Measurements from ENCODE around the gene DHX35. TPM values are rescaled to one million over a fixed set of nuclear protein-coding genes. Genes with fewer than 3 reads are reported as not detected.

The DHX35 gene
- total RNA-seq, 2 experiments from 2014 or later: 7.3 to 7.6 TPM

DNA sequence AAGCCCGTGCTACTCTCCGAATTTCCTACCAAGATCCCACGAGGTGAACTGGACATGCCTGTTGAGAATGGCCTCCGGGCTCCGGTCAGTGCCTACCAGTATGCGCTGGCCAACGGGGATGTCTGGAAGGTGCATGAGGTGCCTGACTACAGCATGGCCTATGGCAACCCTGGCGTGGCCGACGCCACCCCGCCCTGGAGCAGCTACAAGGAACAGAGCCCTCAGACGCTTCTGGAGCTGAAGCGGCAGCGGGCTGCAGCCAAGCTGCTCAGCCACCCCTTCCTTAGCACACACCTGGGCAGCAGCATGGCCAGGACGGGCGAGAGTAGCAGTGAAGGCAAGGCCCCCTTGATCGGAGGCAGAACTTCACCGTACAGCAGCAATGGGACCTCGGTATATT lies 44.0 kb upstream of the DHX35 start:
- Histone ChIP-seq H3K27ac (ENCODE audit: low read depth in 1 of 2, low read length in 2 of 2) (no peak overlapping the region), H3K9me3 (ENCODE audit: control insufficient read depth in 1 of 2, insufficient read depth in 1 of 2, low read length in 2 of 2) (no peaks in the 10 kb centered on the region), H3K4me3 (ENCODE audit: low read length) (no peak overlapping the region), H3K4me1 (ENCODE audit: insufficient read depth, low read length) (no peaks in the 10 kb centered on the region), H3K27me3 (ENCODE audit: control insufficient read depth in 1 of 2, insufficient read depth in 2 of 2, low read length in 2 of 2) (no peaks in the 10 kb centered on the region), H3K36me3 (ENCODE audit: insufficient read depth, low read length) (peaks cover 67% of the 10 kb centered on the region)
- Mint-ChIP-seq H3K27me3 (no peaks in the 10 kb centered on the region), H3K4me1 (ENCODE audit: low read depth) (no peaks in the 10 kb centered on the region), H3K4me3 (no peak overlapping the region), H3K27ac (no peak overlapping the region), H3K9me3 (no peaks in the 10 kb centered on the region), H3K36me3 (ENCODE audit: low read depth) (peaks cover 69% of the 10 kb centered on the region)
- ATAC-seq (ENCODE audit: poor library complexity) (no peak), DNase-seq (no peak)
- TF ChIP-seq, protein P1, sequence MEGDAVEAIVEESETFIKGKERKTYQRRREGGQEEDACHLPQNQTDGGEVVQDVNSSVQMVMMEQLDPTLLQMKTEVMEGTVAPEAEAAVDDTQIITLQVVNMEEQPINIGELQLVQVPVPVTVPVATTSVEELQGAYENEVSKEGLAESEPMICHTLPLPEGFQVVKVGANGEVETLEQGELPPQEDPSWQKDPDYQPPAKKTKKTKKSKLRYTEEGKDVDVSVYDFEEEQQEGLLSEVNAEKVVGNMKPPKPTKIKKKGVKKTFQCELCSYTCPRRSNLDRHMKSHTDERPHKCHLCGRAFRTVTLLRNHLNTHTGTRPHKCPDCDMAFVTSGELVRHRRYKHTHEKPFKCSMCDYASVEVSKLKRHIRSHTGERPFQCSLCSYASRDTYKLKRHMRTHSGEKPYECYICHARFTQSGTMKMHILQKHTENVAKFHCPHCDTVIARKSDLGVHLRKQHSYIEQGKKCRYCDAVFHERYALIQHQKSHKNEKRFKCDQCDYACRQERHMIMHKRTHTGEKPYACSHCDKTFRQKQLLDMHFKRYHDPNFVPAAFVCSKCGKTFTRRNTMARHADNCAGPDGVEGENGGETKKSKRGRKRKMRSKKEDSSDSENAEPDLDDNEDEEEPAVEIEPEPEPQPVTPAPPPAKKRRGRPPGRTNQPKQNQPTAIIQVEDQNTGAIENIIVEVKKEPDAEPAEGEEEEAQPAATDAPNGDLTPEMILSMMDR (IDR thresholded peaks at IDR 0.05): no peak
- intact Hi-C loops (cut with DNase I, micrococcal nuclease): no loop called here
- ChIA-PET CTCF (no interaction called here), POLR2A (no interaction called here)

DNA sequence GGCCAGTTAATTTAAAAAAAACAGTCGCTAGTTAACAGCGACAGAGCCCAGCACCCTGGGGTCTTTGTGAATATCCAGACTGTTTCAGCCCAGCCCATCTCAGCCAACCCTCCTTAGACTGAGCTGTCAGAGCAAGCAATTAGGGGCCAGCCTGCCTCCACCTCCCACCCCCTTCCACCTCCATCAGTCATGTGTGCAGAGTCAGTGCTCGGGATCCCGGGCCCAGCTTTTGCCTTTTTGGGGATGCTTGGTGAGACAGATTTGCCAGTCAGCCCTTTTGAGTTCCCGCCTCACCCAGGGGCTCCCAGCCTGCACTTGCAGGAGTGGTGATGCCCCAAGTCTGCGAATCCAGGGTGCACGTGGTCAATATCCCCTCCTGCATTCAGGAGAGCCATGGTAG lies 42.5 kb upstream of the DHX35 start:
- Histone ChIP-seq H3K9me3 (ENCODE audit: control insufficient read depth in 1 of 2, insufficient read depth in 1 of 2, low read length in 2 of 2) (no peaks in the 10 kb centered on the region), H3K27ac (ENCODE audit: low read depth in 1 of 2, low read length in 2 of 2) (no peak overlapping the region)

DNA sequence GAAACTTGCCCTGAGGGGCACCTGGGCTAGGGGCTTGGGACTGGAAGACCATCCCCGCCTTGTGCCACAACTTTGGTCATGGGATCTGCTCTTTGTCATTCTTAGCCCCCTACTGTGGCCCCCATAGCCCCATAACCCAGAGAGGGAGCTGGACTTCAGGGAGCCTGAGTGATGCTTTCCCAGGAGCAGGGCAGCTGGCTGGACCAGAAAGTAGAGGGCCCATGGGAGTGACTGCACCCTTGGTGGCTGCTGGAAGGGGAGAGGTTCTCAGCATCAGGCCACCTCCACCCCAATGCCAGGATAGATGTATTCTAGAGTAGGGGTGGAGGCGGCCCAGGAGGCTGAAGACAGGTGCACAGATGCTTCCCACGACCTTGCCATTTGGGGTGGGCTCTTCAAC lies 41.7 kb upstream of the DHX35 start:
- CTCF ChIA-PET: no interaction called here
- TF ChIP-seq, protein P1 (IDR thresholded peaks at IDR 0.05): no peak
- POLR2A ChIA-PET: no interaction called here
- H3K27me3 Mint-ChIP-seq: no peaks in the 10 kb centered on the region
- no peaks in the 10 kb centered on the region for H3K9me3 Mint-ChIP-seq
- H3K9me3 ChIP-seq (ENCODE audit: control insufficient read depth in 1 of 2, insufficient read depth in 1 of 2, low read length in 2 of 2): no peaks in the 10 kb centered on the region
- no peaks in the 10 kb centered on the region for H3K4me1 ChIP-seq (ENCODE audit: insufficient read depth, low read length)
- DNase-seq (no peak), ATAC-seq (ENCODE audit: poor library complexity) (no peak)
- peaks cover 49% of the 10 kb centered on the region for H3K36me3 ChIP-seq (ENCODE audit: insufficient read depth, low read length)
- H3K4me3 Mint-ChIP-seq: no peak overlapping the region
- H3K27ac Mint-ChIP-seq: no peak overlapping the region
- H3K27ac ChIP-seq (ENCODE audit: low read depth in 1 of 2, low read length in 2 of 2): no peak overlapping the region
- H3K4me1 Mint-ChIP-seq (ENCODE audit: low read depth): peaks cover 5% of the 10 kb centered on the region
- H3K4me3 ChIP-seq (ENCODE audit: low read length): no peak overlapping the region
- peaks cover 53% of the 10 kb centered on the region for H3K36me3 Mint-ChIP-seq (ENCODE audit: low read depth)
- intact Hi-C loops (cut with DNase I, micrococcal nuclease): no loop called here
- no peaks in the 10 kb centered on the region for H3K27me3 ChIP-seq (ENCODE audit: control insufficient read depth in 1 of 2, insufficient read depth in 2 of 2, low read length in 2 of 2)

More for the DNA sequence above, 42.5 kb upstream of the DHX35 start:
- TF ChIP-seq, protein P1 (IDR thresholded peaks at IDR 0.05): no peak
- Mint-ChIP-seq H3K27ac (no peak overlapping the region), H3K4me3 (no peak overlapping the region), H3K9me3 (no peaks in the 10 kb centered on the region), H3K4me1 (ENCODE audit: low read depth) (no peaks in the 10 kb centered on the region), H3K36me3 (ENCODE audit: low read depth) (peaks cover 61% of the 10 kb centered on the region), H3K27me3 (no peaks in the 10 kb centered on the region)
- Histone ChIP-seq H3K27me3 (ENCODE audit: control insufficient read depth in 1 of 2, insufficient read depth in 2 of 2, low read length in 2 of 2) (no peaks in the 10 kb centered on the region), H3K4me3 (ENCODE audit: low read length) (no peak overlapping the region), H3K36me3 (ENCODE audit: insufficient read depth, low read length) (peaks cover 56% of the 10 kb centered on the region), H3K4me1 (ENCODE audit: insufficient read depth, low read length) (no peaks in the 10 kb centered on the region)
- POLR2A ChIA-PET: no interaction called here
- intact Hi-C loops (cut with DNase I, micrococcal nuclease): no loop called here
- CTCF ChIA-PET: no interaction called here
- no peak for DNase-seq
- no peak for ATAC-seq (ENCODE audit: poor library complexity)
